HG03469 (cell line): ENCODE results near the gene SAYSD1.

ENCODE experiments used
- ATAC-seq: cut with Tn5 transposase; IDR thresholded peaks from one replicate; pipeline ENCODE4 v1.9.1; 2021; ENCODE audit warnings: mild to moderate bottlenecking, moderate library complexity, moderate number of reproducible peaks; ENCODE audit not compliant: unreplicated experiment

The SAYSD1 gene

DNA sequence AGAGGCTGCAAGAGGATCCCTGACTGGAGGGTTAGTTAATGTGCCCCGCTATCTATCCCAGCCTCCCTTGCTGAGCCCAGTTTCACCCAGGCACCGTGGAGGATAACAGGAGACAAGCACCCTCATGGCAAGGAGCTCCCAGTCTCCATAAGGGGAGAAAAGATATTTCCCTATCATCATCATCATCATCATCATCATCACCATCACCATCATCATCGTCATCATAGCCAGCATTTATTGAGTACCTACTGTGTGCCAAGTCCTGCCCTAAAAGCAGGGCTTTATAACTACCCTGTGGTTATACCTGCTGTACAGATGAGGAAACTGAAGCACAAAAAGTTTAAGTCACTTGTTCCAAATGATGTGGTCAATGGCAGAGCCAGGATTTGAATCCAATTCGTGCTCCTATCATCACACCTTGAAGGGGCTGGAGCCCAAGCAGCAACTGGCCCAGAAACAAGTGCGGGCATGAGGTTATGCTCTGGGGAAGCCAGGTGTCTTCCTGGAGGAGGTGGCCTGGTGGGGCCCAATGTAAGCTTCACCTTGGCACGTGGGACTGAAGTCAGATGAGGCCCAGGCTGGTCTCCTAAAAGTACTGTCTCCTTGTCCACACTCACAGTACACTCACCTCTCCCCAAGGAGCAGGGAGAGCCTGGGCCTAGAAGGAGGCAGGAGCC, 56.4 kb downstream of the SAYSD1 start:
- no peak for ATAC-seq

- ATAC-seq = no peak
These were observed 57.5 kb downstream of the SAYSD1 start for GRCh38 chr6:39057251-39058155.

DNA sequence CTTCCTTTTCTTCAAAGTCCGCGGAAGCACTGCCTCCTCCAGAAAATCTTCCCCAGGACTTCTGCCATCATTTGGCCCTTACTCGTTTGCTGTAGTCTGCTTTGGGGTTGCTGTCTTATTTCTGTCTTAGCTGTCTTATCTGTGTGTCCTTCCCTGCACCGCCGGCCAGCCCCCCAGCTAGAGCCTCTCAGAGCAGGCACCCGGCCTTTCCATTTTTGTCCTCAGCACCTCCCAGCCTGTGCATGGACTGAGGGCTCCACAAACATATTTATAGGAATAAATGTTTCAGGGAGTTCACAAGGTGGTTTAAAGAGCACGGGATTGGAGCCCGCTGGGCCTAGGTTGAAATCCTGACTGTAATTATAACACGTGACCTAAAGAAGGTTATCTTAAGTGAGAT, 58.3 kb downstream of the SAYSD1 start:
- no peak for ATAC-seq

- ATAC-seq = no peak
These were observed 58.8 kb downstream of the SAYSD1 start for GRCh38 chr6:39056191-39056590.

- no peak for ATAC-seq
These were observed 59.3 kb downstream of the SAYSD1 start for GRCh38 chr6:39055661-39056060.

DNA sequence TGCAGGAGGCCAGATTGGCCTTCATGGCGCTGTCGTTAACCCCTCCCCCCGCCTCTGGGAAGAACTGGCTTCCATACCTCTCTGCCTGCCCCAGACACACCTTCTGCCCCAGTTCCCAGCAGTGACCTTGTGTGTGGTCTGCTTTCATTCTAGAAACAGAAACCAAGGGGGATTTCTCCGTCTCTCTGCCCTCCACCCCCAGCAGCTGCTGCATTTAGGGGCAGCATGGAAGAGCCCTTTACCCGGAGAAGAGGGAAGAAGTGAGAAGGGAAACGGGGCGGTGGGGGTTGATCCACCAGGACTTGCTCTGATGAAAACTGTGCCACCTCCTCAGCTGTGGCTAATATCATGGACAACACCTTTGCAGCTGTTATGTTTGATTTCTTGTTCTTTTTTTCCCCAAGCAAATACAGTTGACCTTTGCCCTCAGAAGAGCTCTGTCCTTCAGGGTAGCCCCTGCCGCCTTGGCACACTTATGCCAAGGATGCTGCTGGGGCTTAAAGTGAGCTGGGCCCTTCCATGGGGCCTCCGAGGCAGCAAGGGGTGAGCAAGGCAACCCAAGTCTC, 60.3 kb downstream of the SAYSD1 start:
- ATAC-seq = no peak
